ENCODE data around the gene ARHGAP22. TPM values are rescaled to one million over a fixed set of nuclear protein-coding genes. Genes with fewer than 3 reads are reported as not detected.
A peak's percentile ranks its signal among the peaks of the same experiment; 100 is the strongest.

Gene ARHGAP22
- total RNA-seq, 1 donor from 2014 or later = 5.2 TPM

GRCh38 chr10:48411510-48411909 lies 193.4 kb downstream of the ARHGAP22 start:
- DNase-seq = no peak
- intact Hi-C loops (cut with DNase I) = no loop called here
- no peak for ATAC-seq (ENCODE audit: poor library complexity)

GRCh38 chr10:48410503-48410902 lies 194.4 kb downstream of the ARHGAP22 start:
- ATAC-seq (ENCODE audit: poor library complexity) (no peak), DNase-seq (no peak)
- intact Hi-C loops (cut with DNase I) = no loop called here

GRCh38 chr10:48406658-48407057 lies 198.2 kb downstream of the ARHGAP22 start:
- ATAC-seq (ENCODE audit: poor library complexity) (no peak), DNase-seq (no peak)
- intact Hi-C loops (cut with DNase I) = no loop called here

GRCh38 chr10:48406204-48406603 lies 198.7 kb downstream of the ARHGAP22 start:
- DNase-seq (no peak), ATAC-seq (ENCODE audit: poor library complexity) (no peak)
- intact Hi-C loops (cut with DNase I) = no loop called here

GRCh38 chr10:48404646-48405045 lies 200.2 kb downstream of the ARHGAP22 start:
- DNase-seq (no peak), ATAC-seq (ENCODE audit: poor library complexity) (no peak)
- intact Hi-C loops (cut with DNase I) = no loop called here

GRCh38 chr10:48400850-48401220 lies 204.0 kb downstream of the ARHGAP22 start:
- no peak for DNase-seq
- intact Hi-C loops (cut with DNase I) = no loop called here
- ATAC-seq (ENCODE audit: poor library complexity) = no peak

- DNase-seq (no peak), ATAC-seq (ENCODE audit: poor library complexity) (peak; percentile 39)
- intact Hi-C loops (cut with DNase I) = no loop called here
Observed at GRCh38 chr10:48400129-48400849, 204.6 kb downstream of the ARHGAP22 start.

- no peak for DNase-seq
- intact Hi-C loops (cut with DNase I) = no loop called here
- no peak for ATAC-seq (ENCODE audit: poor library complexity)
Observed at GRCh38 chr10:48399551-48399950, 205.3 kb downstream of the ARHGAP22 start.

- peak; percentile 56 for ATAC-seq (ENCODE audit: poor library complexity)
- intact Hi-C loops (cut with DNase I) = no loop called here
- no peak for DNase-seq
Observed at GRCh38 chr10:48399056-48399541, 205.8 kb downstream of the ARHGAP22 start.

GRCh38 chr10:48398261-48398660 lies 206.6 kb downstream of the ARHGAP22 start:
- DNase-seq (no peak), ATAC-seq (ENCODE audit: poor library complexity) (no peak)
- intact Hi-C loops (cut with DNase I) = no loop called here

Other genes with a start within 250 kb of the ARHGAP22 start
- 1.1 TPM for gene WDFY4, start 79.8 kb upstream of the ARHGAP22 start, total RNA-seq

Data from Right ventricle myocardium superior (tissue), 1 donor.